ENCODE results near the gene RET. TPM values are rescaled to one million over a fixed set of nuclear protein-coding genes. Genes with fewer than 3 reads are reported as not detected.

The RET gene
- total and polyA plus RNA-seq, 2 experiments from 2014 or later = 0.50 TPM; not detected in 1

DNA sequence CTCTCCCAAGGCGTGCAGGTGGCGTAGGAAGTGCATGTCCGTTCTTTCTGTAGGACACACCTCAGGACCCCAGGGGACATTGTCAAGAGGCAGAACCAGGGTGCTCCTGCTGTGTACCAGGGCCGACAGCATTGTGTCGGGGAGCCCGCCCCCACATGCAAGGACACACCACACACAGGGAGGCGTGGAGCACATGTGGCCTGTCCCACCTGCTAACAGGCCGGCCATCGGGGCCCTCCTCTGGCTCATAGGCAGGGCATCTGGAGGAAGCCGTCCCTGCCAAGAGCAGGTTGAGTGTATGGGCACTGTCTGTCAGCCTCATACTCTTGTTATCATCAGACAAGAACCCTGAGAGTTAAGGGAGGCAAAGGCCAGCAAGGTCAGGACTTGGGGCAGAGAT lies 12.7 kb downstream of the RET start:
- H4K20me1 ChIP-seq (ENCODE audit: insufficient read depth, poor library complexity, severe bottlenecking) = no peaks in the 10 kb centered on the region
- H2AFZ ChIP-seq = no peak overlapping the region
- no peaks in the 10 kb centered on the region for H3K9me3 ChIP-seq (ENCODE audit: low read depth)
- H3K27me3 ChIP-seq = no peaks in the 10 kb centered on the region
- no peaks in the 10 kb centered on the region for H3K79me2 ChIP-seq
- no peak overlapping the region for H3K4me2 ChIP-seq
- no peaks in the 10 kb centered on the region for H3K4me1 ChIP-seq (ENCODE audit: insufficient read depth)
- DNase-seq (ENCODE audit: low spot score) = no peak
- H3K27ac ChIP-seq = no peak overlapping the region
- 91% methylated on average over 10 of the region's 10 CpGs for WGBS (ENCODE audit: low lambda C conversion rate, missing lambda C conversion rate)
- TF ChIP-seq EZH2phosphoT487 (IDR thresholded peaks at IDR 0.05; ENCODE audit: low read depth, severe bottlenecking, unreplicated experiment) (no peak), EZH2 (IDR thresholded peaks at IDR 0.05; ENCODE audit: borderline replicate concordance) (no peak), CTCF (IDR thresholded peaks at IDR 0.05; ENCODE audit: poor library complexity) (no peak)
- H3K9me2 ChIP-seq (replicated peaks; ENCODE audit: insufficient read depth) = no peaks in the 10 kb centered on the region
- H3K36me3 ChIP-seq (replicated peaks; ENCODE audit: insufficient read depth, low read depth) = no peaks in the 10 kb centered on the region
- H3K4me3 ChIP-seq = no peak overlapping the region

GRCh38 chr10:43090188-43090587 lies 13.3 kb downstream of the RET start:
- Histone ChIP-seq H2AFZ (no peak overlapping the region), H3K36me3 (replicated peaks; ENCODE audit: insufficient read depth, low read depth) (no peaks in the 10 kb centered on the region), H3K27me3 (no peaks in the 10 kb centered on the region), H3K9me2 (replicated peaks; ENCODE audit: insufficient read depth) (no peaks in the 10 kb centered on the region), H4K20me1 (ENCODE audit: insufficient read depth, poor library complexity, severe bottlenecking) (no peaks in the 10 kb centered on the region), H3K9me3 (ENCODE audit: low read depth) (no peaks in the 10 kb centered on the region), H3K4me3 (no peak overlapping the region), H3K79me2 (no peaks in the 10 kb centered on the region), H3K27ac (no peak overlapping the region), H3K4me1 (ENCODE audit: insufficient read depth) (no peaks in the 10 kb centered on the region), H3K4me2 (no peak overlapping the region)
- 82% methylated on average over 8 of the region's 8 CpGs for WGBS (ENCODE audit: low lambda C conversion rate, missing lambda C conversion rate)
- no peak for DNase-seq (ENCODE audit: low spot score)
- TF ChIP-seq EZH2phosphoT487 (IDR thresholded peaks at IDR 0.05; ENCODE audit: low read depth, severe bottlenecking, unreplicated experiment) = no peak

DNA sequence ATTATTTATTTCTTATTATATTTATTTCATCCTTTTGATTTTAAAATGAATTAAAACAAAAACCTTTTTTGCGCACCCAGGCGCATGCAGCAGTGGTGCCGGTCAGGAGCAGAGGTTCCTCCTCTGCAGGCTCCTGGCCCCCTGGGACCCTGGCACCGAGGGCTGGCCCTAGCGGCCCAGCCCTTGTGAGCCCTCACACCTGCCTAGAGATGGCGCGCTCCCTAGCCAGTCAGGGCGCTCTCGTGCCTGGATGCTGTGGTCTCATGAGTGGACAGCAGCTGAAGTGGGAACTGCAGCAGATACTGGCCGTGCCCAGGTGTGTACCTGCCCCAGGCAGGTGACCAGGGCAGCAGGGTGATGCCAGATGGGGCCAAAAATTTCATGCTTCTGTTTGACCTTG lies 13.8 kb downstream of the RET start:
- Histone ChIP-seq H3K4me1 (ENCODE audit: insufficient read depth) (no peaks in the 10 kb centered on the region), H4K20me1 (ENCODE audit: insufficient read depth, poor library complexity, severe bottlenecking) (no peaks in the 10 kb centered on the region), H3K4me2 (no peak overlapping the region), H3K9me3 (ENCODE audit: low read depth) (no peaks in the 10 kb centered on the region), H2AFZ (no peak overlapping the region), H3K4me3 (no peak overlapping the region), H3K27me3 (no peaks in the 10 kb centered on the region), H3K27ac (no peak overlapping the region), H3K9me2 (replicated peaks; ENCODE audit: insufficient read depth) (no peaks in the 10 kb centered on the region), H3K36me3 (replicated peaks; ENCODE audit: insufficient read depth, low read depth) (no peaks in the 10 kb centered on the region), H3K79me2 (no peaks in the 10 kb centered on the region)
- WGBS (ENCODE audit: low lambda C conversion rate, missing lambda C conversion rate) = 88% methylated on average over 10 of the region's 10 CpGs
- no peak for DNase-seq (ENCODE audit: low spot score)
- TF ChIP-seq CTCF (IDR thresholded peaks at IDR 0.05; ENCODE audit: poor library complexity) (no peak), EZH2 (IDR thresholded peaks at IDR 0.05; ENCODE audit: borderline replicate concordance) (no peak), EZH2phosphoT487 (IDR thresholded peaks at IDR 0.05; ENCODE audit: low read depth, severe bottlenecking, unreplicated experiment) (no peak)

DNA sequence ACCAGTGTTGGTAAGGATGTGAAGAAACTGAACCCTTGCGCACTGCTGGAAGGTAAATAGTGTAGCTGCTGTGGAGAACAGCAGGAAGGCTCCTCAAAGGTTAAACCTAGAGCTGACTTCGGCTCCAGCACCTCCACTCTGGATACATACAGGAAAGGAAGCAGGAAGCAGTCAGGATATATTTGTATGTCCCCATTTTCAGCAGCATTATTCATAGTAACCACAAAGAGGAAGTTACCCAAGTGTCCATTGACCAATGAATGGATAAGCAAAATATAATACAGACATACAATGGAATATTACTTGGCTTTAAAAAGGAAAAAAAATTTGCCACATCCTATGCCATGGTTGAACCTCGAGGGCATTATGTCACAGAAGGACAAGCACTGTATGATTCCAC lies 15.0 kb downstream of the RET start:
- TF ChIP-seq CTCF (IDR thresholded peaks at IDR 0.05; ENCODE audit: poor library complexity) (no peak), EZH2phosphoT487 (IDR thresholded peaks at IDR 0.05; ENCODE audit: low read depth, severe bottlenecking, unreplicated experiment) (no peak), EZH2 (IDR thresholded peaks at IDR 0.05; ENCODE audit: borderline replicate concordance) (no peak)
- Histone ChIP-seq H4K20me1 (ENCODE audit: insufficient read depth, poor library complexity, severe bottlenecking) (no peaks in the 10 kb centered on the region), H3K4me2 (no peak overlapping the region), H3K4me3 (no peak overlapping the region), H3K27ac (no peak overlapping the region), H3K27me3 (no peaks in the 10 kb centered on the region), H3K4me1 (ENCODE audit: insufficient read depth) (no peaks in the 10 kb centered on the region), H3K36me3 (replicated peaks; ENCODE audit: insufficient read depth, low read depth) (no peaks in the 10 kb centered on the region), H3K9me2 (replicated peaks; ENCODE audit: insufficient read depth) (no peaks in the 10 kb centered on the region), H3K79me2 (no peaks in the 10 kb centered on the region), H3K9me3 (ENCODE audit: low read depth) (no peaks in the 10 kb centered on the region), H2AFZ (no peak overlapping the region)
- WGBS (ENCODE audit: low lambda C conversion rate, missing lambda C conversion rate) = 86% methylated on average over 3 of the region's 3 CpGs
- no peak for DNase-seq (ENCODE audit: low spot score)

All from hepatocyte (in vitro differentiated cells).